Stimulated activated CD4-positive, alpha-beta T cell treated with anti-CD3 and anti-CD28 coated beads, Interleukin-15, amount 100 ng/mL, for 1 hour (primary cell): ENCODE results near the gene DNAH17.

Experiments
- DNase-seq, 2 donors: peaks; one replicate each; pipeline ENCODE4 v3.0.0-alpha.2; 2020; ENCODE audit warnings: low read depth in 1 of 2, low spot score in 1 of 2

DNAH17 gene

GRCh38 chr17:78575340-78575739 lies 1.9 kb downstream of the DNAH17 start:
- DNase-seq: no peak

- no peak for DNase-seq
Measured at GRCh38 chr17:78573955-78574354, 3.2 kb downstream of the DNAH17 start.

GRCh38 chr17:78572239-78573205 lies 4.7 kb downstream of the DNAH17 start:
- DNase-seq: no peak

- DNase-seq: no peak
Measured at GRCh38 chr17:78571329-78571728, 5.9 kb downstream of the DNAH17 start.

GRCh38 chr17:78568494-78569115 lies 8.6 kb downstream of the DNAH17 start:
- DNase-seq: no peak

- no peak for DNase-seq
Measured at GRCh38 chr17:78567991-78568390, 9.2 kb downstream of the DNAH17 start.

GRCh38 chr17:78566947-78567346 lies 10.2 kb downstream of the DNAH17 start:
- no peak for DNase-seq

- DNase-seq: no peak
Measured at GRCh38 chr17:78563189-78564145, 13.7 kb downstream of the DNAH17 start.

GRCh38 chr17:78562734-78563133 lies 14.5 kb downstream of the DNAH17 start:
- DNase-seq: no peak

- DNase-seq: no peak
Measured at GRCh38 chr17:78561166-78561565, 16.0 kb downstream of the DNAH17 start.

GRCh38 chr17:78560731-78561130 lies 16.5 kb downstream of the DNAH17 start:
- DNase-seq: no peak

GRCh38 chr17:78559749-78560368 lies 17.3 kb downstream of the DNAH17 start:
- no peak for DNase-seq

GRCh38 chr17:78558989-78559388 lies 18.2 kb downstream of the DNAH17 start:
- DNase-seq: no peak

GRCh38 chr17:78558181-78558850 lies 18.9 kb downstream of the DNAH17 start:
- no peak for DNase-seq

- DNase-seq: no peak
Measured at GRCh38 chr17:78557598-78558039, 19.6 kb downstream of the DNAH17 start.

- no peak for DNase-seq
Measured at GRCh38 chr17:78556812-78557211, 20.4 kb downstream of the DNAH17 start.

GRCh38 chr17:78555746-78556401 lies 21.3 kb downstream of the DNAH17 start:
- no peak for DNase-seq

GRCh38 chr17:78550464-78550863 lies 26.7 kb downstream of the DNAH17 start:
- no peak for DNase-seq

GRCh38 chr17:78548725-78549124 lies 28.5 kb downstream of the DNAH17 start:
- no peak for DNase-seq

GRCh38 chr17:78547035-78547434 lies 30.2 kb downstream of the DNAH17 start:
- no peak for DNase-seq
